ENCODE measurements around the gene FARS2.

- TF ChIP-seq CTCF (conservative IDR thresholded peaks at IDR 0.05; ENCODE audit: low read length): no peak
- no peak for TF ChIP-seq EZH2phosphoT487 (IDR thresholded peaks at IDR 0.05; ENCODE audit: borderline replicate concordance, low read depth, low read length)
Observed at GRCh38 chr6:5459346-5459745, 198.0 kb downstream of the FARS2 start.
